ENCODE data around the gene ZNF774. TPM values are rescaled to one million over a fixed set of nuclear protein-coding genes. Genes with fewer than 3 reads are reported as not detected.
"Not testable (repeated sequence)": the region's sequence is repeated elsewhere in the genome, so short reads cannot be mapped to it uniquely, and the experiment has no call there.

The ZNF774 gene
- total and polyA plus RNA-seq, 8 donors = 0.58 to 7.1 (median 2.3) TPM

DNA sequence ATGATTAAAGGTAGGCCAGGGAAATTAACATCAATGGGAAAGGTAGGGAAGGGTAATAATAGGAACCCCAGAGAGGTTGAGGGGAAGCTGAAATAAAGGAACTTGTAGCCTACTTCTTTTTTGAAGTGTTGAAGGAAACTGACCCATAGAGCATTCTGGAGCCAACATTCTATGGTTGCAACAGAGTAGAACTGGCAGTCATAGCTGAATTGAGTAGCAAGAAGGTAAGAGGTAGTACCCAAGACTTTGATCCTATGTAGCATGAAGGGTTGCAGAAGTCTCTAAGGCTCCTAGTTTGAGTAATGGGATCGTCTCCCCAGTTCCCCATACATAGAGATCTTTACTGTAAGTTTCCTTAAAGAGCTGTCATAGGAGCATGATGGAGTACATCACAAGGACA, 7.4 kb upstream of the ZNF774 start:
- WGBS, 5 donors = 84 to 93% (median 87%) methylated on average over 1 of the region's 1 CpG
- TF ChIP-seq POLR2A (IDR thresholded peaks at IDR 0.05) (no peak), POLR2AphosphoS5 (IDR thresholded peaks at IDR 0.05) (no peak)
- TF ChIP-seq, protein P1, sequence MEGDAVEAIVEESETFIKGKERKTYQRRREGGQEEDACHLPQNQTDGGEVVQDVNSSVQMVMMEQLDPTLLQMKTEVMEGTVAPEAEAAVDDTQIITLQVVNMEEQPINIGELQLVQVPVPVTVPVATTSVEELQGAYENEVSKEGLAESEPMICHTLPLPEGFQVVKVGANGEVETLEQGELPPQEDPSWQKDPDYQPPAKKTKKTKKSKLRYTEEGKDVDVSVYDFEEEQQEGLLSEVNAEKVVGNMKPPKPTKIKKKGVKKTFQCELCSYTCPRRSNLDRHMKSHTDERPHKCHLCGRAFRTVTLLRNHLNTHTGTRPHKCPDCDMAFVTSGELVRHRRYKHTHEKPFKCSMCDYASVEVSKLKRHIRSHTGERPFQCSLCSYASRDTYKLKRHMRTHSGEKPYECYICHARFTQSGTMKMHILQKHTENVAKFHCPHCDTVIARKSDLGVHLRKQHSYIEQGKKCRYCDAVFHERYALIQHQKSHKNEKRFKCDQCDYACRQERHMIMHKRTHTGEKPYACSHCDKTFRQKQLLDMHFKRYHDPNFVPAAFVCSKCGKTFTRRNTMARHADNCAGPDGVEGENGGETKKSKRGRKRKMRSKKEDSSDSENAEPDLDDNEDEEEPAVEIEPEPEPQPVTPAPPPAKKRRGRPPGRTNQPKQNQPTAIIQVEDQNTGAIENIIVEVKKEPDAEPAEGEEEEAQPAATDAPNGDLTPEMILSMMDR (IDR thresholded peaks at IDR 0.05) = no peak

DNA sequence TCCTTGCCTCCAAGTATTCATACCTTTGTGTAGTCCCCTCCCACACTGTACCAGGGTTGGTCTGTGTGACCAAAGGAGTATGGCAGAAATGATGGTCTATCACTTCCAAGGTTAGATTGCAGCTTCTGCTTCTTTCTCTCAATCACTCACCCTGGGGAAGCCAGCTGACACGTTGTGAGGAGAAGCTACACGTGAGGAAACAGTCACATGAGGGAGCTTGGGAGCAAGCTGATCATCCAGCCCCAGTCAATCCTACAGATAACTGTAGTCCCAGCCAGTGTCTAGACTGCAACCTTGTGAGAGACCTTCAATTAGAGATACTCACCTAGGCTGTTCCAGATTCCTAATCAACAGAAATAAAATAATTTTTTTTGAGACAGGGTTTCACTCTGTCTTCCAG, 6.2 kb upstream of the ZNF774 start:
- TF ChIP-seq POLR2AphosphoS5 (IDR thresholded peaks at IDR 0.05) (no peak), POLR2A (IDR thresholded peaks at IDR 0.05) (no peak), EP300 (IDR thresholded peaks at IDR 0.05) (no peak)
- TF ChIP-seq, protein P1 (IDR thresholded peaks at IDR 0.05) = no peak
- Histone ChIP-seq H3K4me3 (no peak overlapping the region), H3K4me1 (peaks cover 0 to 17% (median 0%) of the 10 kb centered on the region in 4 donors), H3K27ac (no peak overlapping the region), H3K9me3 (no peaks in the 10 kb centered on the region), H3K36me3 (no peaks in the 10 kb centered on the region), H3K27me3 (no peaks in the 10 kb centered on the region)
- intact Hi-C loops (cut with DNase I; ENCODE audit: low total_unique reads) = no loop called here
- DNase-seq = no peak
- WGBS, 5 donors = 21 to 49% (median 44%) methylated on average over 2 of the region's 2 CpGs

More for the DNA sequence above, 7.4 kb upstream of the ZNF774 start:
- no peak overlapping the region for H3K4me3 ChIP-seq
- H3K27ac ChIP-seq = no peak overlapping the region
- intact Hi-C loops (cut with DNase I; ENCODE audit: low total_unique reads) = no loop called here
- no peaks in the 10 kb centered on the region for H3K27me3 ChIP-seq
- no peak for DNase-seq
- H3K4me1 ChIP-seq = peaks cover 0 to 17% (median 0%) of the 10 kb centered on the region in 4 donors
- no peaks in the 10 kb centered on the region for H3K9me3 ChIP-seq
- no peaks in the 10 kb centered on the region for H3K36me3 ChIP-seq

DNA sequence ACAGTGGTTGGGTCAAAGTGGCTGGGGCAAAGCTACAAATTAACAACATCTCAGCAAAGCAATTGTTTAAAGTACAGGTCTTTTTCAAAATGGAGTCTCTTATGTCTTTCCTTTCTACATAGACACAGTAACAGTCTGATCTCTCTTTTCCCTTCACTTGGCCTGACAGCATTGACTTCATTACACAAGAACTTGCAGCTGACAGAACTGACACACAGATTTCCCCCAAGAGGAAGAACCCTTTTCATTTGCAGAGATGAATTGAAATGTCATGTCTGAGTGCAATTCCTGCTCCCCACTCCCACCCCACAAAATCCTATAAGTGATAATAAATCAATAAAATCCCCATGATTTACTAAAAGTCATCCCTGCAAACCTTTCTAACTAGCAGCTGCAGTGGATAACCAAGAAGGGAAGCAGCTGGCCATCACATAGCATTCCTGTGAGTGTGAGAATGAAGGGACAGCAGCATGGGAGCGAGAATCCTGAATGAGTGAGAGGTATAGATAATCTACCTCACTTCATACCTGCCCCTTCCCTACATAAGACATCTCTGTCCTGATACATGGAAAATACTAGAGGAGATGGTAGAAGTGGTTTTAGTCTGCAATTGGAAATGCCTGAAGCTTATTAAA, 4.5 kb upstream of the ZNF774 start:
- peaks cover 4 to 16% (median 8%) of the 10 kb centered on the region in 4 donors for H3K4me1 ChIP-seq

DNA sequence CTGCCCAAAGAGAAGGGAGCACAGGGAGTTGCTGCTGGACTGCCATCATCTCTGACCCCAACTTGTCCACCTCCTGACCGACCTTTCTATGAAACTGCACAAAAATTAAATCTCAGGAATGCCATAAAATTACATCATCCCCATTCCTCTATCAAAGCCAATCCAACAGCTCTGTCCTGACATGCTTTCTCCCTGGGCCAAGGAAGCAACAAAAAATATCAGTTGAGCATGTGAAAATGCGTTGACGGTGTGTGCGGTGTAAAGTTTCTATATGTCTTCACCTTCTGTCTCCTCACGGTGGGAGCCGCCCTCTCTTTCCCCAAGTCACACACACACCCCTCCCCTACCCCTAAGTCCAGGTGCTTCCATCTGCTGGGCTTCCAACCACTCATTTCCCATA, 3.6 kb upstream of the ZNF774 start:
- Histone ChIP-seq H3K4me1 (peaks cover 4 to 13% (median 13%) of the 10 kb centered on the region in 4 donors), H3K36me3 (no peaks in the 10 kb centered on the region), H3K27ac (no peak overlapping the region), H3K4me3 (no peak overlapping the region), H3K27me3 (no peaks in the 10 kb centered on the region), H3K9me3 (no peaks in the 10 kb centered on the region)
- TF ChIP-seq, protein P1 (IDR thresholded peaks at IDR 0.05) = no peak
- no peak for TF ChIP-seq POLR2A (IDR thresholded peaks at IDR 0.05)
- no peak for TF ChIP-seq EP300 (IDR thresholded peaks at IDR 0.05)
- no peak for TF ChIP-seq POLR2AphosphoS5 (IDR thresholded peaks at IDR 0.05)
- WGBS, 5 donors = 82 to 90% (median 88%) methylated on average over 6 of the region's 6 CpGs
- intact Hi-C loops (cut with DNase I; ENCODE audit: low total_unique reads) = no loop called here
- no peak for DNase-seq

More for the DNA sequence above, 4.5 kb upstream of the ZNF774 start:
- H3K27ac ChIP-seq; H3K27me3 ChIP-seq; intact Hi-C loops (cut with DNase I; ENCODE audit: low total_unique reads); H3K36me3 ChIP-seq; H3K9me3 ChIP-seq; H3K4me3 ChIP-seq; DNase-seq: not testable (repeated sequence)
- 88 to 100% (median 96%) methylated on average over 1 of the region's 1 CpG for WGBS, 5 donors

DNA sequence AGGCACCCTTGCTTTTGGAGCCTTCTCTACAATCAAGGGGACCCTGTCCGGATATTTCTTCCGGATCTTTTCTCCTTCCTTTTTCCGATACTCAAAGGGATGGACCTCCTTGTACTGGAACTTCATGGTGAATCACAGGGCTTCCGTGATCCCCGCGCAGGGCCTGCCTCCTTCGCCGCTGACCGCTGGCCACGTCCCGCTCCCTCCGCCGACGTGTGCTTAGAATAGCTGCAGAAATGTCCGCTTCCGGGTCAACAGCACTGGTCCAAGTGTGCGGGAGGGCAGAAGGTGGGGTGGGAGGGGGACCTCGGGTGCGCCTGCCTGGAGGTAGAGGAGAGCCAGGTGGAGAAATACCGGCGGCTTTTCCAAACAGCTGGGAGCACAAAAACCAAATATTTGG, 3.0 kb upstream of the ZNF774 start:
- Histone ChIP-seq H3K36me3 (no peaks in the 10 kb centered on the region), H3K27me3 (no peaks in the 10 kb centered on the region), H3K4me3 (no peak overlapping the region), H3K4me1 (peaks cover 4 to 13% (median 12%) of the 10 kb centered on the region in 4 donors), H3K27ac (no peak overlapping the region), H3K9me3 (no peaks in the 10 kb centered on the region)
- DNase-seq = no peak
- intact Hi-C loops (cut with DNase I; ENCODE audit: low total_unique reads) = no loop called here
- 92 to 95% (median 93%) methylated on average over 20 to 21 of the region's 21 CpGs for WGBS, 5 donors
- TF ChIP-seq POLR2A (IDR thresholded peaks at IDR 0.05) (no peak), EP300 (IDR thresholded peaks at IDR 0.05) (no peak), POLR2AphosphoS5 (IDR thresholded peaks at IDR 0.05) (no peak)
- TF ChIP-seq, protein P1 (IDR thresholded peaks at IDR 0.05) = no peak
